Iris pigment epithelial cell (primary cell): ENCODE results near the gene RABGAP1L.
A peak's percentile ranks its signal among the peaks of the same experiment; 100 is the strongest.
"Not testable (repeated sequence)": the region's sequence is repeated elsewhere in the genome, so short reads cannot be mapped to it uniquely, and the experiment has no call there.

ENCODE experiments used
- DNase-seq: peaks from one replicate; pipeline ENCODE4 v3.0.0-alpha.2; 2011; ENCODE audit warnings: low read depth

Gene RABGAP1L

GRCh38 chr1:174366946-174367345 is 207.6 kb downstream of the RABGAP1L start:
- no peak for DNase-seq

GRCh38 chr1:174367892-174368291 is 208.6 kb downstream of the RABGAP1L start:
- no peak for DNase-seq

- no peak for DNase-seq
These were observed 216.7 kb downstream of the RABGAP1L start for GRCh38 chr1:174376030-174376429.

GRCh38 chr1:174391716-174392115 is 232.4 kb downstream of the RABGAP1L start:
- no peak for DNase-seq

- DNase-seq = no peak
These were observed 234.6 kb downstream of the RABGAP1L start for GRCh38 chr1:174393885-174394284.

- DNase-seq = peak; percentile 14
These were observed 237.9 kb downstream of the RABGAP1L start for GRCh38 chr1:174397261-174397660.

- peak; percentile 87 for DNase-seq
These were observed 238.9 kb downstream of the RABGAP1L start for GRCh38 chr1:174398246-174398645.

- no peak for DNase-seq
These were observed 239.9 kb downstream of the RABGAP1L start for GRCh38 chr1:174399211-174399610.

GRCh38 chr1:174401075-174401474 is 241.8 kb downstream of the RABGAP1L start:
- DNase-seq = no peak

GRCh38 chr1:174405219-174405618 is 245.9 kb downstream of the RABGAP1L start:
- DNase-seq = no peak

- no peak for DNase-seq
These were observed 247.1 kb downstream of the RABGAP1L start for GRCh38 chr1:174406421-174406820.

- DNase-seq = no peak
These were observed 248.3 kb downstream of the RABGAP1L start for GRCh38 chr1:174407665-174408064.

GRCh38 chr1:174408146-174408545 is 248.8 kb downstream of the RABGAP1L start:
- no peak for DNase-seq

- DNase-seq = not testable (repeated sequence)
These were observed 250.5 kb downstream of the RABGAP1L start for GRCh38 chr1:174409801-174410200.

- peak; percentile 6 for DNase-seq
These were observed 254.3 kb downstream of the RABGAP1L start for GRCh38 chr1:174413632-174414031.

GRCh38 chr1:174414203-174414602 is 254.9 kb downstream of the RABGAP1L start:
- DNase-seq = no peak

GRCh38 chr1:174415506-174415905 is 256.2 kb downstream of the RABGAP1L start:
- no peak for DNase-seq

GRCh38 chr1:174417921-174418320 is 258.6 kb downstream of the RABGAP1L start:
- DNase-seq = no peak

- DNase-seq = no peak
These were observed 265.8 kb downstream of the RABGAP1L start for GRCh38 chr1:174425121-174425520.

- DNase-seq = no peak
These were observed 266.8 kb downstream of the RABGAP1L start for GRCh38 chr1:174426153-174426552.

GRCh38 chr1:174428033-174428432 is 268.7 kb downstream of the RABGAP1L start:
- DNase-seq = peak; percentile 67

- DNase-seq = no peak
These were observed 269.4 kb downstream of the RABGAP1L start for GRCh38 chr1:174428739-174429138.

- peak; percentile 82 for DNase-seq
These were observed 274.1 kb downstream of the RABGAP1L start for GRCh38 chr1:174433451-174433850.

- no peak for DNase-seq
These were observed 286.0 kb downstream of the RABGAP1L start for GRCh38 chr1:174445351-174445750.

- DNase-seq = no peak
These were observed 286.5 kb downstream of the RABGAP1L start for GRCh38 chr1:174445817-174446216.
